Esophagus muscularis mucosa (tissue), 4 donors: Measurements from ENCODE around the gene MICAL3. TPM values are rescaled to one million over a fixed set of nuclear protein-coding genes. Genes with fewer than 3 reads are reported as not detected.
"Not testable (repeated sequence)": the region's sequence is repeated elsewhere in the genome, so short reads cannot be mapped to it uniquely, and the experiment has no call there.

ENCODE experiments used
- DNase-seq: peaks from one replicate; pipeline ENCODE4 v3.0.0-alpha.2; 2017; ENCODE audit errors: extremely low spot score
- H3K27ac ChIP-seq, 4 donors: fragments of 200-600 bp; sonication (generic); replicated peaks in 1 of 4; 1 replicate in 3 of 4; 2 replicates in 1 of 4; pipeline ENCODE4 v1.5.1; 2016 to 2019; ENCODE audit warnings: mild to moderate bottlenecking in 1 of 4
- H3K27me3 ChIP-seq, 4 donors: fragments of 200-600 bp; sonication (generic); one replicate each; pipeline versions ENCODE4 v1.5.1 to v1.6.0; 2016 to 2019
- H3K36me3 ChIP-seq, 4 donors: fragments of 200-600 bp; sonication (generic); one replicate each; pipeline ENCODE4 v1.5.1; 2016 to 2019
- H3K4me1 ChIP-seq, 4 donors: fragments of 200-600 bp; sonication (generic); one replicate each; pipeline ENCODE4 v1.5.1; 2016 to 2019
- H3K4me3 ChIP-seq, 4 donors: fragments of 200-600 bp; sonication (generic); 1 replicate in 2 of 4; 2 replicates in 2 of 4; pipeline ENCODE4 v1.5.1; 2016 to 2019; ENCODE audit warnings: mild to moderate bottlenecking in 4 of 4, moderate library complexity in 1 of 4
- H3K9me3 ChIP-seq, 4 donors: fragments of 200-600 bp; sonication (generic); 1 replicate in 3 of 4; 2 replicates in 1 of 4; pipeline ENCODE4 v1.5.1; 2016 to 2019
- CTCF ChIP-seq, 3 experiments: fragments of 200-600 bp in 2 of 3; fragments of 450-650 bp in 1 of 3; sonication (generic) in 2 of 3; IDR thresholded peaks; one replicate each; pipeline ENCODE4 v1.5.1; 2017 to 2019; ENCODE audit warnings: antibody characterized with exemption in 3 of 3, mild to moderate bottlenecking in 2 of 3, moderate library complexity in 1 of 3
- EP300 ChIP-seq: sonication (generic); formaldehyde crosslinking; IDR thresholded peaks from one replicate; pipeline ENCODE4 v1.6.1; 2017; ENCODE audit warnings: antibody characterized with exemption
- POLR2A ChIP-seq: fragments of 450-650 bp; IDR thresholded peaks from one replicate; pipeline ENCODE4 v1.6.1; 2017; ENCODE audit warnings: antibody characterized with exemption, moderate library complexity, mild to moderate bottlenecking, low read depth
- POLR2AphosphoS5 ChIP-seq, 2 donors: sonication (generic); formaldehyde crosslinking; IDR thresholded peaks; one replicate each; pipeline ENCODE4 v1.6.1; 2017; ENCODE audit warnings: antibody characterized with exemption in 2 of 2
- WGBS: methylation state at CpG from one replicate; pipeline ENCODE4 v1.1.5; 2018; 5-methylcytosine and 5-hydroxymethylcytosine counted together
- intact Hi-C: fragments of 100-400 bp; cut with DNase I; formaldehyde crosslinking; loops from one replicate; pipeline ENCODE4 v1.15.1; 2023
- total RNA-seq, 4 donors: library from RNA; depleted of rRNA; stranded (reverse); fragments of >200 nt; gene quantifications; one replicate each; pipeline versions ENCODE4 v1.1.0 to v1.2.1, GENCODE V29; 2016

Gene MICAL3
- total RNA-seq, 4 donors from 2014 or later, result 35.1 to 91.8 (median 67.8) TPM

DNA sequence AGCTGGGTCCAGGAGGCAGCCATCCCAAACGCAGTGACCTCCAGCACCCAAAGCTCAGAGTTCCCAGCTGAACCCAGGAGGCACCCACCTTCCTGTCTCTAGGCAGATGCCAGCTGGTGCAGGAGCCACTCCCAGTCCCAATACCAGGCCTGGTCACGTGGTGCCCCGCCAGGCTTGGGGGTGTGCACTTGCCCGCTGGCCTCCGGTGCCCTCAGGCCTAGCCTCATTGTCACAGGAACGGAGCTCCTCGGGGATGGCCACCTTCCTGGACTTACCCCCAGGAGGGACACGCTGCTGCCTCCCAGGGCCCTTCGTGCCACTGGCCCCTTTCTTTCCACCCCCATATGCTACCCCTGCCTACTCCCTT lies 254.7 kb downstream of the MICAL3 start:
- Histone ChIP-seq H3K9me3 (no peaks in the 10 kb centered on the region), H3K36me3 (no peaks in the 10 kb centered on the region), H3K27ac (no peak overlapping the region), H3K27me3 (no peaks in the 10 kb centered on the region), H3K4me1 (peaks cover 10 to 29% (median 24%) of the 10 kb centered on the region in 4 donors), H3K4me3 (no peak overlapping the region)
- intact Hi-C loops, result no loop called here
- TF ChIP-seq POLR2AphosphoS5 (IDR thresholded peaks at IDR 0.05), result no peak
- no peak for TF ChIP-seq CTCF (IDR thresholded peaks at IDR 0.05)
- no peak for TF ChIP-seq POLR2A
- no peak for TF ChIP-seq EP300
- WGBS, result 94% methylated on average over 6 of the region's 9 CpGs
- no peak for DNase-seq

DNA sequence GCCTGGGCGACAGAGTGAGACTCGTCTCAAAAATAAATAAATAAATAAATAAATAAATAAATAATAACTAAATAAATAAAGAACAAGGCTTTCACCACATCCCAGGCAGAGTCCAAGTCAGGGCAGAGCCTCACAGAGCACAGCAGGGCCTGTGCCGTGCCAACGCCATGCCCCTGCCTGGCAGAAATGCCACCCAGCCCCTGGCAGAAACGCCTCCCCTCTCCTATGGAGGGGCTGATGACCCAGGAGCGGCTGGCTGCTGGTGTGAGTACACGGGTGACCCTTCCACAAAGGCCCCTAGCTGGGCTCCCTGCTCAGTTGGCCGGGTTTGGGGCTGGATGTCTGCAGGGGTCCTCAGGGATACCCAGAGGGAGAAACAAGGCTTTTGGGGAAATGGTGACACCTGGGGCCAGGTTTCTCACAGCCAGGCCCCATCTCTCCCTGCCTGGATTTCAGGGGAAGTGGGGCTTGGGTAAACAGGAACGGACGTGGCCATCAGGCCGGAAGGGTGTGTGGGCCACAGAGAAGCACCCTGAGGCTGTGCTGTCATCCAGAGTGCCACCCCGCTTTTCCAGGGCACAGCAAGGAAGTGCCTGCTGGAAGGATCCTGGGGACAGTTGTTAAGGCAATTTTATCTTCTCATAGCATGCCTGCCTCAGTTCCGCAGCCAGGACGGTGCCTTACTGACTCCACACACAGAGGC lies 255.2 kb downstream of the MICAL3 start:
- Histone ChIP-seq H3K27ac (no peak overlapping the region), H3K36me3 (no peaks in the 10 kb centered on the region), H3K4me3 (no peak overlapping the region), H3K9me3 (no peaks in the 10 kb centered on the region), H3K4me1 (peaks cover 10 to 27% (median 21%) of the 10 kb centered on the region in 4 donors), H3K27me3 (no peaks in the 10 kb centered on the region)
- no peak for TF ChIP-seq CTCF (IDR thresholded peaks at IDR 0.05)
- TF ChIP-seq EP300, result no peak
- no peak for TF ChIP-seq POLR2AphosphoS5 (IDR thresholded peaks at IDR 0.05)
- TF ChIP-seq POLR2A, result no peak
- WGBS, result 89% methylated on average over 12 of the region's 14 CpGs
- DNase-seq, result no peak
- intact Hi-C loops, result no loop called here

- H3K36me3 ChIP-seq, result no peaks in the 10 kb centered on the region
- TF ChIP-seq EP300 (no peak), CTCF (IDR thresholded peaks at IDR 0.05) (no peak), POLR2A (no peak), POLR2AphosphoS5 (IDR thresholded peaks at IDR 0.05) (no peak)
- intact Hi-C loops, result no loop called here
- no peak for DNase-seq
- H3K4me1 ChIP-seq, result peaks cover 0 to 12% (median 5%) of the 10 kb centered on the region in 4 donors
- H3K4me3 ChIP-seq, result no peak overlapping the region
- no peaks in the 10 kb centered on the region for H3K9me3 ChIP-seq
- WGBS, result 89% methylated on average over 14 of the region's 14 CpGs
- H3K27me3 ChIP-seq, result no peaks in the 10 kb centered on the region
- no peak overlapping the region for H3K27ac ChIP-seq
These were observed 256.9 kb downstream of the MICAL3 start for GRCh38 chr22:17767233-17768065.

DNA sequence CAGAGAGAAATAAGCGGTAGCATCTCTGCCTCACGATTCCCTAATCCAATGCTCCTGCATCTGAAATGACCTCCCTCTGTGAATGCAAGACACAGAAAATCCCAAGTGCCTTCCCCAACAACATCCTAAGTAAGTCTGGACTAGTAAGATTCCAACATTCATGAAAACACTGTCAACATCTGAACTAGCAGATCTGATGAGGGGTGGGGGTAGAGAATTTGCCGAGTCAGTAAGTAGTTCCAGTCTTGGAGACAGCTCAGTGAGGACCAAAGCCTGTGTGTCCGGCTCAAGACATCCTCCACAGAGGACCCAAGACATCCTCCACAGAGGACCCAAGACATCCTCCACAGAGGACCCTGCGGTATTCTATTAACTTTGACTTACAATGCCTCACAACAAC lies 259.5 kb downstream of the MICAL3 start:
- 74% methylated on average over 5 of the region's 5 CpGs for WGBS

GRCh38 chr22:17764036-17764435 lies 260.3 kb downstream of the MICAL3 start:
- Histone ChIP-seq H3K36me3 (no peaks in the 10 kb centered on the region), H3K4me3 (no peak overlapping the region), H3K27me3 (no peaks in the 10 kb centered on the region), H3K27ac (no peak overlapping the region), H3K4me1 (peaks cover 0 to 8% (median 3%) of the 10 kb centered on the region in 4 donors), H3K9me3 (no peaks in the 10 kb centered on the region)
- intact Hi-C loops, result no loop called here
- no peak for TF ChIP-seq EP300
- TF ChIP-seq CTCF (IDR thresholded peaks at IDR 0.05), result no peak
- no peak for TF ChIP-seq POLR2A
- TF ChIP-seq POLR2AphosphoS5 (IDR thresholded peaks at IDR 0.05), result no peak
- 77% methylated on average over 4 of the region's 5 CpGs for WGBS
- no peak for DNase-seq

More for the DNA sequence above, 259.5 kb downstream of the MICAL3 start:
- H3K4me3 ChIP-seq, H3K9me3 ChIP-seq, H3K27me3 ChIP-seq, intact Hi-C loops, DNase-seq, H3K27ac ChIP-seq, H3K4me1 ChIP-seq, H3K36me3 ChIP-seq: not testable (repeated sequence)

GRCh38 chr22:17763442-17763841 lies 260.9 kb downstream of the MICAL3 start:
- H3K4me3 ChIP-seq, DNase-seq, H3K4me1 ChIP-seq, H3K27ac ChIP-seq, H3K36me3 ChIP-seq, H3K9me3 ChIP-seq, H3K27me3 ChIP-seq, intact Hi-C loops: not testable (repeated sequence)
- 75% methylated on average over 10 of the region's 10 CpGs for WGBS
